Suprapubic skin (tissue), 4 donors: ENCODE results near the gene MEIOB. TPM values are rescaled to one million over a fixed set of nuclear protein-coding genes. Genes with fewer than 3 reads are reported as not detected.
"Not testable (repeated sequence)": the region's sequence is repeated elsewhere in the genome, so short reads cannot be mapped to it uniquely, and the experiment has no call there.

ENCODE experiments used
- DNase-seq, 2 donors: peaks; one replicate each; pipeline ENCODE4 v3.0.0-alpha.2; 2019; ENCODE audit warnings: low spot score in 2 of 2
- H3K27ac ChIP-seq: fragments of 200-600 bp; sonication (generic); one replicate; pipeline ENCODE4 v1.5.1; 2019
- H3K27me3 ChIP-seq: fragments of 200-600 bp; sonication (generic); one replicate; pipeline ENCODE4 v1.5.1; 2019
- H3K36me3 ChIP-seq: fragments of 200-600 bp; sonication (generic); one replicate; pipeline ENCODE4 v1.5.1; 2019
- H3K4me1 ChIP-seq: fragments of 200-600 bp; sonication (generic); one replicate; pipeline ENCODE4 v1.5.1; 2019
- H3K4me3 ChIP-seq: fragments of 200-600 bp; sonication (generic); one replicate; pipeline ENCODE4 v1.5.1; 2019; ENCODE audit warnings: mild to moderate bottlenecking
- H3K9me3 ChIP-seq: fragments of 200-600 bp; sonication (generic); one replicate; pipeline ENCODE4 v1.5.1; 2019
- CTCF ChIP-seq, 2 donors: fragments of 200-600 bp in 1 of 2; fragments of 450-650 bp in 1 of 2; sonication (generic) in 1 of 2; IDR thresholded peaks; one replicate each; pipeline ENCODE4 v1.5.1; 2016 to 2019; ENCODE audit warnings: antibody characterized with exemption in 2 of 2, mild to moderate bottlenecking in 1 of 2, moderate library complexity in 1 of 2
- EP300 ChIP-seq: sonication (generic); formaldehyde crosslinking; IDR thresholded peaks from one replicate; pipeline ENCODE4 v1.6.1; 2017; ENCODE audit warnings: antibody characterized with exemption
- POLR2A ChIP-seq, 2 donors: fragments of 450-650 bp; IDR thresholded peaks; one replicate each; pipeline ENCODE4 v1.6.1; 2017; ENCODE audit warnings: antibody characterized with exemption in 2 of 2, mild to moderate bottlenecking in 2 of 2, moderate library complexity in 2 of 2
- POLR2AphosphoS5 ChIP-seq, 3 donors: sonication (generic); formaldehyde crosslinking; IDR thresholded peaks; one replicate each; pipeline ENCODE4 v1.6.1; 2017; ENCODE audit warnings: antibody characterized with exemption in 3 of 3
- WGBS: methylation state at CpG from one replicate; pipeline ENCODE4 v1.1.5; 2018; 5-methylcytosine and 5-hydroxymethylcytosine counted together
- total RNA-seq, 4 donors: library from RNA; depleted of rRNA; stranded (reverse); fragments of >200 nt; gene quantifications; one replicate each; pipeline ENCODE4 v1.1.0, GENCODE V29; 2016

MEIOB gene
- total RNA-seq, 4 donors from 2014 or later: 0.29 to 0.68 TPM; not detected in 2

- TF ChIP-seq CTCF (IDR thresholded peaks at IDR 0.05) (no peak), POLR2AphosphoS5 (IDR thresholded peaks at IDR 0.05) (no peak), EP300 (no peak), POLR2A (IDR thresholded peaks at IDR 0.05) (no peak)
- 67% methylated on average over 16 of the region's 16 CpGs for whole genome bisulfite sequencing
- Histone ChIP-seq H3K27me3 (peaks cover 18% of the 10 kb centered on the region), H3K4me3 (no peak overlapping the region), H3K4me1 (peaks cover 16% of the 10 kb centered on the region), H3K27ac (no peak overlapping the region), H3K9me3 (no peaks in the 10 kb centered on the region), H3K36me3 (no peaks in the 10 kb centered on the region)
- no peak for DNase-seq
These were observed 27.9 kb upstream of the MEIOB start for GRCh38 chr16:1899641-1900451.

DNA sequence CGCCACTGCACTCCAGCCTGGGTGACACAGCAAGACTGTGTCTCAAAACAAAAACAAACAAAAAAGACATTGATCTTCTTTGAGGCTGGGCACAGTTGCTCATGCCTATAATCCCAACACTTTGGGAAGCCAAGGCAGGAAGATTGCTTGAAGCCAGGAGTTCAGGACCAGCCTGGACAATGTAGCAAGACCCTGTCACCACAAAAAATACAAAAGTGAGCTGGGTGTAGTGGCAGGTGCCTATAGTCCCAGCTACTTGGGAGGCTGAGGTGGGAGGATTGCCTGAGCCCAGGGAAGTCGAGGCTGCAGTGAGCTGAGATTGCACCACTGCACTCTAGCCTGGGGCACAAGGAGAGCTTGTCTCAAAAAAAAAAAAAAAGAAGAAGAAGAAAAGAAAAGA, 25.7 kb upstream of the MEIOB start:
- Histone ChIP-seq H3K27me3 (peaks cover 11% of the 10 kb centered on the region), H3K4me1 (peaks cover 26% of the 10 kb centered on the region)
- WGBS: 78% methylated on average over 2 of the region's 2 CpGs
- H3K4me3 ChIP-seq, DNase-seq, H3K36me3 ChIP-seq, H3K27ac ChIP-seq, H3K9me3 ChIP-seq: not testable (repeated sequence)

- Histone ChIP-seq H3K27me3 (peaks cover 11% of the 10 kb centered on the region), H3K4me1 (peaks cover 29% of the 10 kb centered on the region), H3K9me3 (no peaks in the 10 kb centered on the region), H3K27ac (peak overlapping the region; percentile 61), H3K36me3 (no peaks in the 10 kb centered on the region), H3K4me3 (no peak overlapping the region)
- TF ChIP-seq POLR2AphosphoS5 (IDR thresholded peaks at IDR 0.05): no peak
- TF ChIP-seq POLR2A (IDR thresholded peaks at IDR 0.05): no peak
- DNase-seq: no peak
- 78% methylated on average over 18 of the region's 27 CpGs for WGBS
These were observed 24.1 kb upstream of the MEIOB start for GRCh38 chr16:1895949-1896675.

GRCh38 chr16:1895068-1895467, 23.1 kb upstream of the MEIOB start:
- H3K27ac ChIP-seq: peak overlapping the region; percentile 44
- H3K9me3 ChIP-seq: no peaks in the 10 kb centered on the region
- H3K4me3 ChIP-seq: no peak overlapping the region
- 88% methylated on average over 4 of the region's 5 CpGs for WGBS
- TF ChIP-seq POLR2AphosphoS5 (IDR thresholded peaks at IDR 0.05): no peak
- no peak for TF ChIP-seq POLR2A (IDR thresholded peaks at IDR 0.05)
- no peak for TF ChIP-seq EP300
- no peak for TF ChIP-seq CTCF (IDR thresholded peaks at IDR 0.05)
- DNase-seq: no peak
- peaks cover 26% of the 10 kb centered on the region for H3K4me1 ChIP-seq
- H3K27me3 ChIP-seq: peaks cover 11% of the 10 kb centered on the region
- no peaks in the 10 kb centered on the region for H3K36me3 ChIP-seq

GRCh38 chr16:1890708-1891050, 18.7 kb upstream of the MEIOB start:
- Histone ChIP-seq H3K4me1 (peaks cover 17% of the 10 kb centered on the region), H3K4me3 (no peak overlapping the region), H3K9me3 (no peaks in the 10 kb centered on the region), H3K27ac (no peak overlapping the region), H3K27me3 (no peaks in the 10 kb centered on the region), H3K36me3 (no peaks in the 10 kb centered on the region)
- 10% methylated on average over 4 of the region's 4 CpGs for WGBS
- DNase-seq: no peak
- TF ChIP-seq POLR2A (IDR thresholded peaks at IDR 0.05) (no peak), EP300 (no peak), CTCF (IDR thresholded peaks at IDR 0.05) (no peak), POLR2AphosphoS5 (IDR thresholded peaks at IDR 0.05) (no peak)

- H3K27ac ChIP-seq: no peak overlapping the region
- H3K36me3 ChIP-seq: no peaks in the 10 kb centered on the region
- no peaks in the 10 kb centered on the region for H3K27me3 ChIP-seq
- H3K4me3 ChIP-seq: no peak overlapping the region
- WGBS: 61% methylated on average over 16 of the region's 16 CpGs
- peaks cover 17% of the 10 kb centered on the region for H3K4me1 ChIP-seq
- TF ChIP-seq POLR2AphosphoS5 (IDR thresholded peaks at IDR 0.05): no peak
- no peak for TF ChIP-seq POLR2A (IDR thresholded peaks at IDR 0.05)
- TF ChIP-seq CTCF (IDR thresholded peaks at IDR 0.05): no peak
- TF ChIP-seq EP300: no peak
- H3K9me3 ChIP-seq: no peaks in the 10 kb centered on the region
- no peak for DNase-seq
These were observed 18.2 kb upstream of the MEIOB start for GRCh38 chr16:1890024-1890707.
